ENCODE results near the gene SGCA.

Gene SGCA

GRCh38 chr17:50134206-50135110 lies 31.3 kb upstream of the SGCA start:
- DNase-seq (ENCODE audit: low read depth): no peak

- DNase-seq (ENCODE audit: low read depth): no peak
These were observed 30.3 kb upstream of the SGCA start for GRCh38 chr17:50135316-50136095.

GRCh38 chr17:50136096-50136687 lies 29.6 kb upstream of the SGCA start:
- no peak for DNase-seq (ENCODE audit: low read depth)

GRCh38 chr17:50137042-50137441 lies 28.8 kb upstream of the SGCA start:
- DNase-seq (ENCODE audit: low read depth): no peak

- no peak for DNase-seq (ENCODE audit: low read depth)
These were observed 26.5 kb upstream of the SGCA start for GRCh38 chr17:50139185-50139783.

- peak; percentile 37 for DNase-seq (ENCODE audit: low read depth)
These were observed 25.6 kb upstream of the SGCA start for GRCh38 chr17:50139950-50140885.

GRCh38 chr17:50141026-50141744 lies 24.6 kb upstream of the SGCA start:
- no peak for DNase-seq (ENCODE audit: low read depth)

GRCh38 chr17:50141745-50142110 lies 24.1 kb upstream of the SGCA start:
- DNase-seq (ENCODE audit: low read depth): no peak

- no peak for DNase-seq (ENCODE audit: low read depth)
These were observed 22.2 kb upstream of the SGCA start for GRCh38 chr17:50143461-50144176.

GRCh38 chr17:50144355-50144754 lies 21.4 kb upstream of the SGCA start:
- no peak for DNase-seq (ENCODE audit: low read depth)

GRCh38 chr17:50144845-50145531 lies 20.8 kb upstream of the SGCA start:
- DNase-seq (ENCODE audit: low read depth): no peak

GRCh38 chr17:50145532-50146229 lies 20.1 kb upstream of the SGCA start:
- DNase-seq (ENCODE audit: low read depth): no peak

GRCh38 chr17:50146230-50146926 lies 19.4 kb upstream of the SGCA start:
- no peak for DNase-seq (ENCODE audit: low read depth)

- DNase-seq (ENCODE audit: low read depth): no peak
These were observed 18.7 kb upstream of the SGCA start for GRCh38 chr17:50146927-50147665.

- no peak for DNase-seq (ENCODE audit: low read depth)
These were observed 18.0 kb upstream of the SGCA start for GRCh38 chr17:50147841-50148225.

GRCh38 chr17:50148226-50149090 lies 17.3 kb upstream of the SGCA start:
- no peak for DNase-seq (ENCODE audit: low read depth)

- DNase-seq (ENCODE audit: low read depth): no peak
These were observed 16.8 kb upstream of the SGCA start for GRCh38 chr17:50149091-50149416.
